GM18873 (cell line): ENCODE measurements around the gene SRMS.
"Not testable (repeated sequence)": the region's sequence is repeated elsewhere in the genome, so short reads cannot be mapped to it uniquely, and the experiment has no call there.

Source experiments
- ATAC-seq: cut with Tn5 transposase; IDR thresholded peaks from one replicate; pipeline ENCODE4 v1.9.1; 2021; ENCODE audit warnings: mild to moderate bottlenecking, moderate library complexity, moderate number of reproducible peaks; ENCODE audit not compliant: unreplicated experiment, low FRiP score

Gene SRMS

GRCh38 chr20:63567386-63568169 is 20.0 kb upstream of the SRMS start:
- ATAC-seq: peak; percentile 63

GRCh38 chr20:63567136-63567385 is 19.5 kb upstream of the SRMS start:
- ATAC-seq: no peak

DNA sequence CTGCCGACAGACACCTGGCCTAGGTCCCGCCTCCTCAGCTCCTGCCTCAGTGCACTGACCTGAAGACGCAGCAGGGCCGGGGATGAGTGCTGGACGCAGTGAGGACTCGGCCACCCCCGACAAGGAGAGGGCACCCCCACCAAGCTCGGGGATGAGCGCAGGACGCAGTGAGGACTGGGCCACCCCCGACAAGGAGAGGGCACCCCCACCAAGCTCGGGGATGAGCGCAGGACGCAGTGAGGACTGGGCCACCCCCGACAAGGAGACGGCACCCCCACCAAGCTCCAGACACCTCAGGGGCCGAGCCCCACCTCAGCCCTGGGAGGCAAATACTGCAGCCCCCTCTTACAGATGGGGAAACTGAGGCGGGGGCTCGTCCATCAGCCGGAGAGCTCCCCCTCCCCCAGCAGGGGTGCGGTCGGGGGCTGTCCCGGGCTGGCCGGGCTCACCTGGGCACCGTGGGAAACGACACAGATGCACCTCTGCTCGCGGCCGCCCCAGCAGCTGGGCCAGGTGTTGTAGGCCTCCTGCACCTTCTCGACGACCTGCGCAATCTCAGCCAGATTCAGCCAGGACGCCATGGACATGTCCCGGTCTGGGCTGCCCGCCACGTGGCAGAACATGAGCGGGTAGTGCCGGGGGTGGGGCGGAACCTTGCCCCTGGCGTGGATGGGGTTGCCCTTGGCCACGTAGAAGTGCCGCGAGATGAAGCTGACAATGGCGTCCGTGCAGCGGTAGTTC is 19.0 kb upstream of the SRMS start:
- ATAC-seq: no peak

GRCh38 chr20:63565699-63566335 is 18.3 kb upstream of the SRMS start:
- ATAC-seq: no peak

DNA sequence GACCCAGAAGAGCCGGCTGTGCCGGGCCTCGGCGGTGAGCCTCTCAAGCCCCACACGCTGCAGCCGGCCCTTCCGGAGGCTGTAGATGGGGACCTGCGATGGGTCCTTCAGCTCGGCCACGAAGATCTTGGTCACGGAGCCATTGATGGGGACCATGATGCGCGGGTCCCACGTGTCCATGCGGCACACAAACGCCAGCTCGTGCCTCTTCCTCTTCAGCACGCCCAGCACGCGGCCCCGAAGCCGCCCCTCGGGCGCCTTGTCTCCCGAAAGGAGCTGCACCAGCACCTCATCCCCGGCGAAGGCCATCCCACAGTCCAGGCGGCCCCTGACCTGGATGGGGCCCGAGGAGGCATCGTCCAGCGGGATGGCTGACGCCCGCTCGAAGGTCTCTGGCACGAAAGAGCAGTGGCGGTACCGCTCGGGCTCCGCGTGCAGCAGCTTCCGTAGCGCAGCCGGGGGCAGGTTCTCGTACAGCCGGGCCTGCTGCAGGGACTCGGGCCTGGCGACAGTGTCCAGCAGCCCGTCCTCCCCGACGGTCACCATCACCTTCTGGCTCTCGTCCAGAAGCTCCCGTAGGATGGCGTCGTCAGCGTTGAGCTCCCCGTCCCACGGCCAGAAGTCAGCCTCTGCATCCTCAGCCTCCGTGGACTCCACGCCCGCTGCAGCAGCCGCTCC is 17.6 kb upstream of the SRMS start:
- ATAC-seq: no peak

GRCh38 chr20:63564036-63564810 is 16.7 kb upstream of the SRMS start:
- no peak for ATAC-seq

- ATAC-seq: no peak
These were observed 15.8 kb upstream of the SRMS start for GRCh38 chr20:63563225-63563935.

GRCh38 chr20:63562461-63563224 is 15.1 kb upstream of the SRMS start:
- no peak for ATAC-seq

DNA sequence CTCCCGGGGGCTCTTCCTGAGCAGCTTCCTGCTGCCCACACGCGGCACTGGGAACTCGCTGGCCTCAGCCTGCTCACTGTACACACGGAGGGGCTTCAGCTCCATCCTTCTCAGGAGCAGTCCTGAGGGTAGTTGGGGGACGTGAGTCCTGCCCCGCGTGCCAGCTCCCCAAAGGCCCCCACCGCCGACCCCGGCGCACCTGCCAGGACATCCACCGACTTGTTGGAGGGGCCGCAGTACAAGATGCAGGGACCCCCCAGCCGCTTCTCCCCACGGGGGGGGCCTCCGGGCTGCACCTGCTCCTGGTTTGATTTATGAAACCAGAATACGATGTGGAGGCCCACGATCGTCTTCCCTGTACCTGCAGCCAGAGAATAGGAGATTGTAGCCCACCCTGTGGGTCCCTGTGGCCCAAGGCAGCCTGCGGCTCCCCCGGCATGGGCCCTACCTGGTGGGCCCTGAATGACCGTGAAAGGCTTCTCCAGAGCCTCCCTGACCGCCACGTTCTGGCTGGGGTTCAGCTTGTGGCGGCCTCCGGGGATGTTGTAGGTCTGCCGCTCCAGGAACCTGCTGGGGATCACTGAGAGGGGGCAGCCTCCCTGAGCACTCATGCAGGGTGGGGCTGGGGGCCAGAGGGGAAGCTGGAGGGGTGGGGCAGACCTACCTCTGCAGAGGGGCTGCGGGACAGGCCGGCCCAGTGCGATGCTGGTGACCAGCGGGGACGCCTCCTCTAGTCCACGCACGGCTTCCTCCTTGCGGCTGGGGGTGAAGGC is 14.3 kb upstream of the SRMS start:
- ATAC-seq: no peak

DNA sequence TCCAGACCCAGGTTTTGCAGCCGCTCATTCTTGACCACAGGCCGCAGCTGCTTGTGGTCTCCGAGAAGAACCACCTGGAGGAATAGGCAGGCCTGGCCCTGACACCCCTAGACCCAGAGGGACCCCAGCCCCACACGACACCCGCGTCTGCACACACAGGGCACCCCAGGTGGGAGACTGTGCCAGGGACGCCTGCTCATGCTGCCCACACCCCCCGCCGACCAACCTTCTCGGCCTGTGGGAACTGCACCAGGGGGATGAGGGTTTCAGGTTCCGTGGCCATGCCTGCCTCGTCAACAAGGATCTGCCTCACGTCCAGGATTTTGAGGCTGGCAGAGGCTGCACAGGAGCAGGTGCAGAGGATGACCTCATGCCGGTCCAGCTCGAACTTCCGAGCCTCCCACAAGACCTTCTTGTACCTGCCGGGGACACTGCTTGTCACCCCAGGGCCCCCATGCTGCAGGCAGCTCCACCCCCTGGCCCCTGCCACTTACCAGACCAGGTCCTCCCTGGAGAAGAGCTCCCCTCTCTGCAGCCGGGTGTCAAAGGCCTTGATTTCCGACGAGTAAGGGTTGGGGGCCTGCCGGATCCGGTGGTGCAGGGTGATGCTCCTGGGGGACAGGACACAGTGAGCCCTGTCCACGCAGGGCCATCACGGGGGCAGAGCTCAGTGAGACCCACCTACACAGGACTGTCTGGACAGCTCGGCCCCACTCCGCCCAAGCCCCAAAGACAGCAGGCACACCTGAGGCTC is 13.5 kb upstream of the SRMS start:
- ATAC-seq: no peak

GRCh38 chr20:63560333-63560805 is 12.8 kb upstream of the SRMS start:
- ATAC-seq: no peak

DNA sequence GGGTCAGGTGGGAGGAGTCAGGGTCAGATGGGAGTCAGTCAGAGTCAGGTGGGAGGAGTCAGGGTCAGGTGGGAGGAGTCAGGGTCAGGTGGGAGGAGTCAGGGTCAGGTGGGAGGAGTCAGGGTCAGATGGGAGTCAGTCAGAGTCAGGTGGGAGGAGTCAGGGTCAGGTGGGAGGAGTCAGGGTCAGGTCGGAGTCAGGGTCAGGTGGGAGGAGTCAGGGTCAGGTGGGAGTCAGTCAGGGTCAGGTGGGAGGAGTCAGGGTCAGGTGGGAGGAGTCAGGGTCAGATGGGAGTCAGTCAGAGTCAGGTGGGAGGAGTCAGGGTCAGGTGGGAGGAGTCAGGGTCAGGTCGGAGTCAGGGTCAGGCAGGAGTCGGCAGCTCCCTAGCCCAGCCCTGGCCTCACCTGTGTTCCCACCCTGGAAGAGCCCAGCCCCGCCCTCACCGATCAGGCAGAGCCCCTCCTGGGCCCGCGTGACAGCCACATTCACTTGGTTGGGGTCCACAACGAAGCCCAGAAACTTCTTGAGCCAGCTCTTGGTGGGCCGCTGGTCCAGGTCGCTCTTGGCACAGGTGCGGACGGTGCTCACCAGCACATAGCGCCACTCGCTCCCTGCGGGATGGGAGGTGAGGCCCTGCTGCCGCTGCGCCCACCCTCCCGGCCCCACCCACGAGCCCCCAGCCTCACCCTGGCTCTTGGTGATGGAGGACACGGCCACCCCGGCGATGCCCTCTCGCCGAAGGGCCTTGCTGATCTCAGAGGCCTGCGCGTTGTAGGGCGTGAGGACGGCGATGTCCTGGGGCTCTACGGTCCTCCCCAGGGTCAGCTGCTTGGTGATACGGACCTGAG is 12.2 kb upstream of the SRMS start:
- ATAC-seq: not testable (repeated sequence)

DNA sequence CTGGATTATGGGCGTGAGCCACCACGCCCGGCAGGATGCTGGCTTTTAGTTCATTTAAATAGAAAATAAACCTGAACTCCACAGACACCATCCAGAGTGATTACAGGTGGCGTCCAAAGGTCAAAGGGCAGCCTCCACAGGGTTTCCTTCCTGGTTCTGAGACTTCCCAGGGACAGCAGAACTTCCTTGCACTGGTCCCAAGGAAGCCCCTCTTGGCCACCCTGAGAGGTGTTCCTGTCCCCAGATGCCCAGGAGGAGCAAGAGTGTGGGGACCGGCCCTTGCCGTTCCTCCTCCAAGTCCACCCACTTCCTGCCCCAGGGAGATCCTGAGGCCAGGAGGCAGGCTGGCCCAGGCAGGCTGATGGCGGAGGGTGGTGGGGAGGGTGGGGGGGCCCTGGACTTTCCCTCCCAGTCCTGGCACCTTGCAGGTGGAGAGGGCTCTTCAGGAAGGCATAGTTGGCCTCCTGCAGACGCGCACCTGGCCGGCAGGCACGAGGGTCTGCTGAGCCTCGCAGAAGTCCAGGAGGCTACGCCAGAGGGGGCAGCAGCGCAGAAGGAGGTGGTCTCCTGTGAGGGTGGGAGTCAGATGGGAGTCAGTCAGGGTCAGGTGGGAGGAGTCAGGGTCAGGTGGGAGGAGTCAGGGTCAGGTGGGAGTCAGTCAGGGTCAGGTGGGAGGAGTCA is 11.4 kb upstream of the SRMS start:
- no peak for ATAC-seq

DNA sequence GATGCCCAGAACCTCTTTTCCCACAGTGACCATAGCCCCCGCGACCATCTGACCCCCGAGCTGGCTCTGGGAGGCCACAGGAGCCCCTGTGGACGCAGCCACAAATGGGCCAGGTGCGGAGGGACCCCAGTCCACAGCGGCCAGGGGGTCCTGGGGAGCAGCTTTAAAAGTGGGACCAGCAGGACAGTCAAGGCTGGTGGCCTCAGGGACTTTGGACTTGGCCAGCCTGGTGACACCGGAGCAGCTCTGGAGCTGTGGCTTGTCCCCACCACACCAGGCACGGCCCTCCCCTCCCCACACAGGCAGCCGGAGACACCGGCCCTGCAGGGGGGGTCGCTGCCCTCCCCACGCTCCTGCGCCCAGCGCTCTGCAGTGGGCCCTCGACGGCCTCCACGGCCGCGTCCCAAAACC is 9.9 kb upstream of the SRMS start:
- no peak for ATAC-seq

GRCh38 chr20:63556873-63557478 is 9.4 kb upstream of the SRMS start:
- no peak for ATAC-seq
